HEK293 (cell line): ENCODE results near the gene ATAD2B.
"Not testable (repeated sequence)": the region's sequence is repeated elsewhere in the genome, so short reads cannot be mapped to it uniquely, and the experiment has no call there.

Experiments used
- CTCF ChIA-PET: fragments of 350-600 bp; formaldehyde crosslinking; extraction: SDS; loops from one replicate; lab custom pipeline; 2021; ENCODE audit warnings: antibody characterized with exemption; lab: Yijun Ruan, JAX
- POLR2A ChIA-PET: fragments of 300-600 bp; formaldehyde crosslinking; extraction: SDS; loops from one replicate; lab custom pipeline; 2020; ENCODE audit warnings: antibody characterized with exemption, inconsistent platforms; lab: Yijun Ruan, JAX
- H3K27ac ChIP-seq: fragments of 200-500 bp; sonication (Bioruptor generic); 2 replicates; pipeline ENCODE4 v1.5.1; 2014; ENCODE audit warnings: low read depth, low read length, control low read depth, inconsistent platforms; ENCODE audit errors: extremely low read depth
- H3K36me3 ChIP-seq, 2 experiments: fragments of 200-500 bp in 1 of 2; sonication (Bioruptor generic) in 1 of 2; 1 replicate in 1 of 2; 2 replicates in 1 of 2; pipeline ENCODE4 v1.5.1; 2014 to 2017; ENCODE audit warnings: inconsistent platforms in 2 of 2, low read length in 2 of 2; ENCODE audit not compliant: control insufficient read depth in 2 of 2, insufficient read depth in 1 of 2
- H3K4me1 ChIP-seq: fragments of 200-500 bp; sonication (Bioruptor generic); 2 replicates; pipeline ENCODE4 v1.5.1; 2014; ENCODE audit warnings: mild to moderate bottlenecking, low read length, inconsistent platforms; ENCODE audit not compliant: control insufficient read depth, insufficient read depth
- H3K4me3 ChIP-seq: 2 replicates; pipeline ENCODE4 v1.5.1; 2011; ENCODE audit warnings: low read depth, mild to moderate bottlenecking, control low read depth, low read length, moderate library complexity
- H3K9me3 ChIP-seq: fragments of 200-500 bp; sonication (Bioruptor generic); 2 replicates; pipeline ENCODE4 v1.5.1; 2014; ENCODE audit warnings: low read depth, low read length, inconsistent platforms; ENCODE audit not compliant: control insufficient read depth, insufficient read depth
- EGR2 ChIP-seq: fragments of 450-650 bp; formaldehyde crosslinking; IDR thresholded peaks from 2 replicates; pipeline ENCODE4 v1.5.1; 2016; ENCODE audit warnings: low read depth, missing biosample characterization, missing genetic modification characterization
- GFI1B ChIP-seq: fragments of 450-650 bp; formaldehyde crosslinking; IDR thresholded peaks from 2 replicates; pipeline ENCODE4 v1.5.1; 2016; ENCODE audit warnings: missing biosample characterization, missing genetic modification characterization
- OSR2 ChIP-seq: fragments of 450-650 bp; formaldehyde crosslinking; IDR thresholded peaks from 2 replicates; pipeline ENCODE4 v1.5.1; 2016; ENCODE audit warnings: missing biosample characterization, missing genetic modification characterization
- ZNF366 ChIP-seq: fragments of 450-650 bp; formaldehyde crosslinking; conservative IDR thresholded peaks from 2 replicates; pipeline ENCODE4 v1.5.1; 2016; ENCODE audit warnings: missing biosample characterization, missing genetic modification characterization
- ZNF544 ChIP-seq: fragments of 450-650 bp; formaldehyde crosslinking; IDR thresholded peaks from 2 replicates; pipeline ENCODE4 v1.5.0; 2017; ENCODE audit warnings: missing biosample characterization, missing genetic modification characterization
- TF ChIP-seq, protein P1 (sequence below): fragments of 450-650 bp; formaldehyde crosslinking; IDR thresholded peaks from 2 replicates; pipeline ENCODE4 v1.5.1; 2017; ENCODE audit warnings: missing biosample characterization, missing genetic modification characterization
- TF ChIP-seq, protein P2 (sequence below): fragments of 450-650 bp; formaldehyde crosslinking; IDR thresholded peaks from 2 replicates; pipeline ENCODE4 v1.5.0; 2017; ENCODE audit warnings: missing biosample characterization, missing genetic modification characterization, borderline replicate concordance
- TF ChIP-seq, protein P3 (sequence below): fragments of 450-650 bp; formaldehyde crosslinking; IDR thresholded peaks from 2 replicates; pipeline ENCODE4 v1.5.1; 2017; ENCODE audit warnings: missing biosample characterization, missing genetic modification characterization

Gene ATAD2B

DNA sequence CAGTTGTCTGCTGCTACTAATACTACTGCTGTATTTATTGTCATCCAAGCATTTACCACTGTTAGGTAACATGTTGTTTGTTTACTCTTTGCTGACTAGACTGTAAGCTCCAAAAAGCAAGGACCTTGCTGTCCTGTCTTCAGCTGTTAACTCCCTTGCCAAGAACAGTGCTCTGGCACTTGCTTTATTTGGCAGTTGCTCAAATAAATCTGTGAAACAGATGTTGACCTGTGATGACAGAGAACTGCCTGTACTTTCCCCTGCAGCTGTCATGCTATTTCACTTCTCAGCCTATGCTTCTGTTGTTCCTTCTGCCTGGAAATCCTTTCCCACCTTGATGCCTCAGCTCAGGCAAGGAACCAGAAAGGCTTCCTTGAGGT, 181.2 kb downstream of the ATAD2B start:
- Histone ChIP-seq H3K4me1 (no peaks in the 10 kb centered on the region), H3K36me3 (no peaks in the 10 kb centered on the region)
- TF ChIP-seq, protein P1, sequence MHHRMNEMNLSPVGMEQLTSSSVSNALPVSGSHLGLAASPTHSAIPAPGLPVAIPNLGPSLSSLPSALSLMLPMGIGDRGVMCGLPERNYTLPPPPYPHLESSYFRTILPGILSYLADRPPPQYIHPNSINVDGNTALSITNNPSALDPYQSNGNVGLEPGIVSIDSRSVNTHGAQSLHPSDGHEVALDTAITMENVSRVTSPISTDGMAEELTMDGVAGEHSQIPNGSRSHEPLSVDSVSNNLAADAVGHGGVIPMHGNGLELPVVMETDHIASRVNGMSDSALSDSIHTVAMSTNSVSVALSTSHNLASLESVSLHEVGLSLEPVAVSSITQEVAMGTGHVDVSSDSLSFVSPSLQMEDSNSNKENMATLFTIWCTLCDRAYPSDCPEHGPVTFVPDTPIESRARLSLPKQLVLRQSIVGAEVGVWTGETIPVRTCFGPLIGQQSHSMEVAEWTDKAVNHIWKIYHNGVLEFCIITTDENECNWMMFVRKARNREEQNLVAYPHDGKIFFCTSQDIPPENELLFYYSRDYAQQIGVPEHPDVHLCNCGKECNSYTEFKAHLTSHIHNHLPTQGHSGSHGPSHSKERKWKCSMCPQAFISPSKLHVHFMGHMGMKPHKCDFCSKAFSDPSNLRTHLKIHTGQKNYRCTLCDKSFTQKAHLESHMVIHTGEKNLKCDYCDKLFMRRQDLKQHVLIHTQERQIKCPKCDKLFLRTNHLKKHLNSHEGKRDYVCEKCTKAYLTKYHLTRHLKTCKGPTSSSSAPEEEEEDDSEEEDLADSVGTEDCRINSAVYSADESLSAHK (tag by site-specific recombination) = no peak
- 0 out of 2 replicates have a peak, but pooled peaks have one; percentile 33 for TF ChIP-seq GFI1B (tag by site-specific recombination)
- TF ChIP-seq, all 188 proteins: peak for 1
- POLR2A ChIA-PET = no interaction called here
- CTCF ChIA-PET = interaction anchor here (0.6 kb wide), 1 partner anchor 57 kb away, joined by 3 read pairs; no protein-coding TSS in a partner anchor
- Histone ChIP-seq H3K4me3 (no peak overlapping the region), H3K9me3 (no peaks in the 10 kb centered on the region), H3K27ac (no peak overlapping the region)

DNA sequence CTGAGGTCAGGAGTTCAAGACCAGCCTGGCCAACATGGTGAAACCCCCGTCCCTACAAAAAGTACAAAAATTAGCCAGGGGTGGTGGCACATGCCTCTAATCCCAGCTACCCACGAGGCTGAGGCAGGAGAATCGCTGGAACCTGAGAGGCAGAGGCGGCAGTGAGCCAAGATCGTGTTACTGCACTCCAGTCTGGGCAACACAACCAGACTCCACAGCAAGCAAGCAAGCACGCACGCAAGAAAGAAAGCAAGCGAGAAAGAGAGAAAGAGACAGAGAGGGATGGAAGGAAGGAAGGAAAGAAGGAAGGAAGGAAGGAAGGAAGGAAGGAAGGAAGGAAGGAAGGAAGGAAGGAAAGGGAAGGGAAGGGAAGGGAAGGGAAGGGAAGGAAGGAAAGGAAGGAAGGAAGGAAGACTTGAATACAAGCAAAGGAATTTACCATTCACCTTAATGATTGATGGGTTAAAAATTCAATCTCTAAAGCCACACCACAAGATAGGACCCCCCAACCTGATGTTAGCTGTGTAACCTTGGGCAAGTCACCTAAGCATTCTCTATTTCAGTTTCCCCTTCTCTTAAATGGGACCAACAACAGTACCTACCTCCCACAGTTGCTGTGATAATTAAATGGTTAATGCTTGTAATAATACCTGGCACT, 181.7 kb downstream of the ATAD2B start:
- TF ChIP-seq ZNF544 (tag by site-specific recombination) = no peak
- peak; percentile 85 for TF ChIP-seq ZNF366 (tag by site-specific recombination)
- TF ChIP-seq OSR2 (tag by site-specific recombination) = no peak
- TF ChIP-seq, protein P2, sequence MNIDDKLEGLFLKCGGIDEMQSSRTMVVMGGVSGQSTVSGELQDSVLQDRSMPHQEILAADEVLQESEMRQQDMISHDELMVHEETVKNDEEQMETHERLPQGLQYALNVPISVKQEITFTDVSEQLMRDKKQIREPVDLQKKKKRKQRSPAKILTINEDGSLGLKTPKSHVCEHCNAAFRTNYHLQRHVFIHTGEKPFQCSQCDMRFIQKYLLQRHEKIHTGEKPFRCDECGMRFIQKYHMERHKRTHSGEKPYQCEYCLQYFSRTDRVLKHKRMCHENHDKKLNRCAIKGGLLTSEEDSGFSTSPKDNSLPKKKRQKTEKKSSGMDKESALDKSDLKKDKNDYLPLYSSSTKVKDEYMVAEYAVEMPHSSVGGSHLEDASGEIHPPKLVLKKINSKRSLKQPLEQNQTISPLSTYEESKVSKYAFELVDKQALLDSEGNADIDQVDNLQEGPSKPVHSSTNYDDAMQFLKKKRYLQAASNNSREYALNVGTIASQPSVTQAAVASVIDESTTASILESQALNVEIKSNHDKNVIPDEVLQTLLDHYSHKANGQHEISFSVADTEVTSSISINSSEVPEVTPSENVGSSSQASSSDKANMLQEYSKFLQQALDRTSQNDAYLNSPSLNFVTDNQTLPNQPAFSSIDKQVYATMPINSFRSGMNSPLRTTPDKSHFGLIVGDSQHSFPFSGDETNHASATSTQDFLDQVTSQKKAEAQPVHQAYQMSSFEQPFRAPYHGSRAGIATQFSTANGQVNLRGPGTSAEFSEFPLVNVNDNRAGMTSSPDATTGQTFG = no peak
- Histone ChIP-seq H3K9me3 (no peaks in the 10 kb centered on the region), H3K4me3 (no peak overlapping the region), H3K27ac (no peak overlapping the region), H3K4me1 (no peaks in the 10 kb centered on the region), H3K36me3 (no peaks in the 10 kb centered on the region)
- POLR2A ChIA-PET = no interaction called here
- CTCF ChIA-PET = no interaction called here

DNA sequence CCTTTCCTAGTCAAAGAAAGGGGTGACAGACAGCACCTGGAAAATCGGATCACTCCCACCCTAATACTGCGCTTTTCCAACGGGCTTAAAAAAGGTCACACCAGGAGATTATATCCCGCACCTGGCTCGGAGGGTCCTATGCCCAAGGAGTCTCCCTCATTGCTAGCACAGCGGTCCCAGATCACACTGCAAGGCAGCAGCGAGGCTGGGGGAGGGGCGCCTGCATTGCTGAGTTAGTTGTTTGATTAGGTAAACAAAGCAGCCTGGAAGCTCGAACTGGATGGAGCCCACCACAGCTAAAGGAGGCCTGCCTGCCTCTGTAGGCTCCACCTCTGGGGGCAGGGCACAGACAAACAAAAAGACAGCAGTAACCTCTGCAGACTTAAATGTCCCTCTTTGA, 190.1 kb downstream of the ATAD2B start:
- H3K27ac ChIP-seq, H3K9me3 ChIP-seq, H3K4me1 ChIP-seq, POLR2A ChIA-PET, CTCF ChIA-PET, H3K4me3 ChIP-seq, H3K36me3 ChIP-seq: not testable (repeated sequence)

DNA sequence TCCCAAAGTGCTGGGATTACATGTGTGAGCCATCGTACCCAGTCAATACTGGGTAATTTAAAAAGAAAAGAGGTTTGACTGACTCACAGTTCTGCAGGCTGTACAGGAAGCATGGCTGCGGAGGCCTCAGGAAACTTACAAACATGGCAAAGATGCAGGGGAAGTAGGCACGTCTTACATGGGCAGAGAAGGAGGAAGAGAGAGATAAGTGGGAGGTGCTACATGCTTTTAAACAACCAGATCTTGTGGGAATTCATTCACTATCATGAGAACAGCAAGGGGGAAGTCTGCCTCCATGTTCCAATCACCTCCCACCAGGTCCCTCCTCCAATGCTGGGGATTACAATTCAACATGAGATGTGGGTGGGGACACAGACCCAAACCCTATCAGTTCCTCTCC, 192.5 kb downstream of the ATAD2B start:
- H3K9me3 ChIP-seq = no peaks in the 10 kb centered on the region
- TF ChIP-seq, protein P3, sequence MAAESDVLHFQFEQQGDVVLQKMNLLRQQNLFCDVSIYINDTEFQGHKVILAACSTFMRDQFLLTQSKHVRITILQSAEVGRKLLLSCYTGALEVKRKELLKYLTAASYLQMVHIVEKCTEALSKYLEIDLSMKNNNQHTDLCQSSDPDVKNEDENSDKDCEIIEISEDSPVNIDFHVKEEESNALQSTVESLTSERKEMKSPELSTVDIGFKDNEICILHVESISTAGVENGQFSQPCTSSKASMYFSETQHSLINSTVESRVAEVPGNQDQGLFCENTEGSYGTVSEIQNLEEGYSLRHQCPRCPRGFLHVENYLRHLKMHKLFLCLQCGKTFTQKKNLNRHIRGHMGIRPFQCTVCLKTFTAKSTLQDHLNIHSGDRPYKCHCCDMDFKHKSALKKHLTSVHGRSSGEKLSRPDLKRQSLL (tag by site-specific recombination) = no peak
- peak; percentile 26; the same call in 1 of the 2 replicates for TF ChIP-seq EGR2 (tag by site-specific recombination)
- TF ChIP-seq, all 188 proteins: peak for 1
- Histone ChIP-seq H3K36me3 (no peaks in the 10 kb centered on the region), H3K4me1 (no peaks in the 10 kb centered on the region), H3K27ac (no peak overlapping the region), H3K4me3 (no peak overlapping the region)
- POLR2A ChIA-PET = no interaction called here
- CTCF ChIA-PET = no interaction called here

DNA sequence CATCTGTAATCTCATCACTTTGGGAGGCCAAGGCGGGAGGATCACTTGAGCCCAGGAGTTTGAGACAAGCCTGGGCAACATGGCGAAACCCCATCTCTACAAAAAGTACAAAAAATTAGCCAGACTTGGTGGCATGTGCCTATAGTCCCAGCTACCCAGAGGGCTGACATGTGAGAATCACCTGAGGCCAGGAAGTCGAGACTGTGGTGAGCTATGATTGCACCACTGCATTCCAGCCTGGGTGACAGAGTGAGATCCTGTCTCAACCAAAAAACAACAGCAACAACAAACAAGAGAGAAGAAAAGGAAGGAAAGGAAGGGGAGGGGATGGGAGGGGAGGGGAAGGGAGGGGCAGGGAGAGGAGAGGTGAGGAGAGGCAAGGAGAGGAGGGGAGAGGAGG, 203.9 kb downstream of the ATAD2B start:
- H3K36me3 ChIP-seq, H3K4me3 ChIP-seq, H3K4me1 ChIP-seq, H3K9me3 ChIP-seq, POLR2A ChIA-PET, CTCF ChIA-PET, H3K27ac ChIP-seq: not testable (repeated sequence)
